GM12873 (cell line): ENCODE measurements around the gene B4GALT5.

Experiments
- TF ChIP-seq, protein P1 (sequence below): IDR thresholded peaks from 2 replicates; pipeline ENCODE4 v1.5.1; 2012; ENCODE audit warnings: low read depth, mild to moderate bottlenecking, moderate library complexity, low read length, control low read depth; ENCODE audit not compliant: insufficient read depth; ENCODE audit errors: missing control alignments

B4GALT5 gene

DNA sequence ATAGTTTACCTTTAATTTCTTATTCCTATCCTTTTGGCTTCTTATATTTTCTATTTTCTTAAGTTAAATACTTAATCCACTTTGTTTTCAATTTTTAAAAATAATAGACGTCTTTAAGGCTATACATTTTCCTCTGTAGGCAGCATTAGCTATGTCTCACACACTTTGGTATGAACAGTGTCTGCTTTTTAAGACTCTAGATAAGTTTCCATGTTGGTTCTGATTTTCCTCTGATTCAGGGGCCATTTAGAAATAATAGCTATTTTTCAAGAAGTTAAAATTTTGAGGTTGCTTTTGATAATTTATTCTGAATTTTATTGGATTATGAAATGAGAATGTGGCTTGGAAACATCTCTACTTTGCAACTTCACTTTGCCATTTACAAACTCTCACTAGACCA is 91.4 kb downstream of the B4GALT5 start:
- TF ChIP-seq, protein P1, sequence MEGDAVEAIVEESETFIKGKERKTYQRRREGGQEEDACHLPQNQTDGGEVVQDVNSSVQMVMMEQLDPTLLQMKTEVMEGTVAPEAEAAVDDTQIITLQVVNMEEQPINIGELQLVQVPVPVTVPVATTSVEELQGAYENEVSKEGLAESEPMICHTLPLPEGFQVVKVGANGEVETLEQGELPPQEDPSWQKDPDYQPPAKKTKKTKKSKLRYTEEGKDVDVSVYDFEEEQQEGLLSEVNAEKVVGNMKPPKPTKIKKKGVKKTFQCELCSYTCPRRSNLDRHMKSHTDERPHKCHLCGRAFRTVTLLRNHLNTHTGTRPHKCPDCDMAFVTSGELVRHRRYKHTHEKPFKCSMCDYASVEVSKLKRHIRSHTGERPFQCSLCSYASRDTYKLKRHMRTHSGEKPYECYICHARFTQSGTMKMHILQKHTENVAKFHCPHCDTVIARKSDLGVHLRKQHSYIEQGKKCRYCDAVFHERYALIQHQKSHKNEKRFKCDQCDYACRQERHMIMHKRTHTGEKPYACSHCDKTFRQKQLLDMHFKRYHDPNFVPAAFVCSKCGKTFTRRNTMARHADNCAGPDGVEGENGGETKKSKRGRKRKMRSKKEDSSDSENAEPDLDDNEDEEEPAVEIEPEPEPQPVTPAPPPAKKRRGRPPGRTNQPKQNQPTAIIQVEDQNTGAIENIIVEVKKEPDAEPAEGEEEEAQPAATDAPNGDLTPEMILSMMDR = no peak

DNA sequence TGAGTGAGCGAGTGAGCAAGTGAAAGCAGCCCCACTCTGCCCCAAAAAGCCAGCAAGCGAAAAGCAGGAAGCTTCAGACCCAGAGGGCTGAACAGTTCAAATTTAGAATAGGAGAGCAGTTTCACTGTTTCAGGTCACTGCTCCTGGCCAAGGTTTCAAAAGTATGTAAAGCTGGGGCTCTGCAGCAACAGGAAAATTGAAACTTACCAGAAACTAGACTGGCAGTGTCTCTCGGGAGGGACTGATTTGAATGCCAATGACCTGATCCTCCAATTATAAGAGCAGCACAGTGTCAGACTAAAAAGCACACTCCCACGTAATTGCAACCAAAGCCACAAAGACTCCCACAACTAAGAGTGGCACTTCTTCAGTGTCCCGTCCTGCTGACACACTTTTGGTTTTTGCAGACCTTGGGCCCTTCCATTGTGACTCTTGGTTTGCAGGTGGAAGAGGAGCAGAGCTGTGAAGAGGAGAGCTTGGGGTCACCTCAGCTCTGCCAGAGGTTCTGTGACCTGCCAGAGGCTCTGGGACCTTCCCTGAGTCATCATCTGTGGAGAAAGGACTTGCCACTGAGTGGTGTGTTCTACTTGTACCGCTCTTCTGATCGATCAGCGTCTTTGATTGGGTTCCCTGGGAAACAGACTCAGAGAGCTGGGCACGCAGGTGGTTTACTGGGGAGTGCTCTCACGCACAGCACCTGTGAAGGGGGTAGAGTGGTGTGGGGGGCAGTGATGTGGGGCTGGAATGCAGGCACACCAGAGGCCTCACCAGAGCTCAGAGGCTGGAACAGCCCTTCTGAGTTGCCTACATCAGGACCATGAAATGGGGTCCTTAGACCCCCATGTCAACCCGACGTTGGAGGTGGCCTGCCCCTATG is 93.1 kb downstream of the B4GALT5 start:
- TF ChIP-seq, protein P1 = no peak

DNA sequence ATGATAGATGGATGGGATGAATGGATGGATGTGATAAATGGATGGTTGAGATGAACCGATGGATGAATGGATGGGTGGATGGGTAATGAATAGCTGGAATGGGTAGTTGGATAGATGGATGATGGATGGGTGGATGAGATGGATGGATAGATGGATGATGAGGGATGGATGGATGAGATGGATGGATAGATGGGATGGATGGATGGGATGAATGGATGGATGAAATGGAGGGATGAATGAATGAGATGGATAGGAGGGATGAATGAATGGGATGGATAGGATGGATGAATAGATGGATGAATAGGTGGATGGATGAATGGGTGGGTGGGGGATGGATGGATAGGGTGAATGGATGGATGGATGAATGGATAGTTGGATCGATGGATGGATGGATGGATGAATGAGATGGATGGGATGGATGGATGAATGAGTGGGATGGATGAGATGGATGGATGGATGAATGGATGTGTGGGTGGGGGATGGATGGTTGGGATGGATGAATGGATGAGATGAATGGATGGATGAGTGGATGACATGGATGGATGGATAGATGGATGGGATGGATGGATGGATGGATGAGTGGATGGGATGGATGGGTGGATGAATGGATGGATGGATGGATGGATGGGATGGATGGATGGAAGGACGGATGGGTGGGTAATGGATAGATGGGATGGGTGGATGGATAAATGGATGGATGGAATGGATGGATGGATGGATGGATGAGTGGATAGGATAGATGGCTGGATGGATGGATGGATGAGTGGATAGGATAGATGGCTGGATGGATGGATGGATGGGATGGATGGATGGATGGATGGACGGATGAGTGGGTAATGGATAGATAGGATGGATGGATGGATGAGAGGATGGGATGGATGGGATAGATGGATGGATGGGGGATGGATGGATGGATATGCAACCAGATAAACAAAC is 94.3 kb downstream of the B4GALT5 start:
- TF ChIP-seq, protein P1 = no peak

DNA sequence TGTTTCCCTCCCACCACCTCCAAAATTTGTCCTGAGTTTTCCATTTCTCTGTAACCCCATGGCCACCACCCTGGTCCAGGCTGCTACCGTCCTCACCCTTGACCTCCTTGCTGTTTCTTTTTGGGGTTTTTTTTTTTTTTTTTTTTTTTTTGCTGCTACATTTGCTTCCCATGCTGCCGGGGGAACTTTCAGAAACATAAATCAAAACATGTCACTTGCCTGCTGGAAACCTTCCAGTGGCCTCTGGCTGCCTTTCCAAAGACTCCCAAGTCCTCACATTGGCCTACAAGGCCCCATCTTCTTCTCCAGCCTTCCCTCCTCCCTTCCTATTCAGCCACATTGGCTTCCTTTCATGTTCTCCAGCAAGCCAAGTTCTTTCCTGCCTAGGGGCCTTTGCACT is 95.4 kb downstream of the B4GALT5 start:
- TF ChIP-seq, protein P1 = no peak

DNA sequence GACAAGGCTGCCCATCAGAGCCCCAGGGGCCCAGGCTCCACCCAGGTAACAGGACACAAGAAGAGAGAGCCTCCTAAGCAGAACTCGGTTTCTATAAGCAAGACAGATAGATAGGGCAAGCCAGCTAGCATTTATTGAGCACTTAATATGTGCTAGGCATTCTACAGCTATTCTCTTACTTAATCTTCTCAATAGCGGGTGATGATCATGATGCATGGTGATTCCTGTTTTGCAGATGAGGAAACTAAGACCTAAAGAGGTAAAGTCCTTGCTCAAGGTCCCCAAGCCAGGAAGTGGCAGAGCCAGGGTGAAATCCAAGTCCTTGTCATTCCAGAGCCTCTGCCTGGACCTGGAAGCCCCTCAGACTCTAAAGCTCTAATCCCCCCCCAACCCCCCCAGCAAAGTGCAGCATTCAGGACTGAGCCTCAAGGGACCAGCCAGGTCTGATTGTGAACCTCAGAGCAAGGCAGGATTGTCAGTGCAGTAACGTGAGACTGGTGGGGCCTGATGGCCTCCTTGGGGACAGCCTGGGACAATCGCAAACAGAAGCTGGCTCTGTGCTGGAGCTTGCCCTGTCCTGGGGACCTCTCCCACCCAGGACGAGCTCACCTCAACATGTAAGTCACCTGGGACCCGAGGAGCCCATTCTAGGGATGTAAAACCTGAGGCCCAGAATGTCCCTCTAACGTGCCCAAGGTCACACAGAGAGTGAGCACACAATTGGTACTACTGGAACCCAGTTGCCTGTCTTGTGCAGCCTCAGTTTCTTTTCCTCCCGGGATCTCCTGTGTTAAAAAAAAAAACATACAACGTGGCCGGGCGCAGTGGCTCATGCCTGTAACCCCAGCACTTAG is 97.3 kb downstream of the B4GALT5 start:
- TF ChIP-seq, protein P1 = no peak

DNA sequence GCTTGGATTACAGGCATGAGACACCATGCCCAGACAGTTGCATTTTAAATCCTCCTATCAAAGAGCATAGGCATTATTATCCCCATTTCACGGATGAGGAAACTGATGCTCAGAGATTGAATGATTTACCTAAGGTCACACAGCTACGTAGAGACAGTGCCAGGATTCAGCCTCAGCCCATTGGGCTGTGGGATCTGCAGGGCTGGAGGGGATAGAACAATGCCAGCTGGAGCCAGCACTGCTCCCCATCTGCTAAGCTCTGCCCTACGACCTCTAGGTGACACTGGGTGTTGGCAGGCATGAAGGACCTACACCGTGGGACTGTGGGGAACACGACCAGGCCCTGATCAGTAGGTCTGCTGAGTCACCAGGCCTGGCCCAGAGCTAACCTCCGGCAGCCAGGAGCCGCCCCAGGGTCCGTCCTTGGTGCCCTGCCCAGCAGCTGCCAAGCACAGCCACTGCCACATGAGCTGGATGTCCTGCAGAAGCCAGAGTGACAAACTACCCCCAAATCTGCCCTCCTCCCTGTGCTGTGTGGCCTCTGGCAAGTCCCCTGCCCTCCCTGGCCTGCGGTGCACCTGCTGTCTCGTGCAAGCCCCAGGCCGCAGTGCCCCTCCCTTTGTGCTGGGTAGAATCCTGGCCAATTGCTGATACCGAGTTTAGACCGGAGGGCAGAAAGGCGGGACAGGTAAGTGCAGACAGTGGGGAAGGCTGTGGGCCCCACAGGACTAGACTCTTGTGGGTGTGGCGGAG is 98.1 kb downstream of the B4GALT5 start:
- TF ChIP-seq, protein P1 = no peak
